MM.1S (cell line): ENCODE measurements around the gene ZNF415.

Experiments used
- EZH2 ChIP-seq: fragments of 300-600 bp; sonication (generic); optimal IDR thresholded peaks from 2 replicates; pipeline ENCODE3; 2017; ENCODE audit warnings: low read depth, mild to moderate bottlenecking, antibody characterized with exemption, low read length, mixed read lengths
- EZH2phosphoT487 ChIP-seq: fragments of 300-600 bp; sonication (generic); IDR thresholded peaks from 2 replicates; pipeline ENCODE4 v1.6.1; 2018; ENCODE audit warnings: antibody characterized with exemption, low read length
- TF ChIP-seq, protein P1 (sequence below): fragments of 300-600 bp; sonication (generic); IDR thresholded peaks from 2 replicates; pipeline ENCODE4 v1.5.1; 2016; ENCODE audit warnings: antibody characterized with exemption, low read length, mixed read lengths

DNA sequence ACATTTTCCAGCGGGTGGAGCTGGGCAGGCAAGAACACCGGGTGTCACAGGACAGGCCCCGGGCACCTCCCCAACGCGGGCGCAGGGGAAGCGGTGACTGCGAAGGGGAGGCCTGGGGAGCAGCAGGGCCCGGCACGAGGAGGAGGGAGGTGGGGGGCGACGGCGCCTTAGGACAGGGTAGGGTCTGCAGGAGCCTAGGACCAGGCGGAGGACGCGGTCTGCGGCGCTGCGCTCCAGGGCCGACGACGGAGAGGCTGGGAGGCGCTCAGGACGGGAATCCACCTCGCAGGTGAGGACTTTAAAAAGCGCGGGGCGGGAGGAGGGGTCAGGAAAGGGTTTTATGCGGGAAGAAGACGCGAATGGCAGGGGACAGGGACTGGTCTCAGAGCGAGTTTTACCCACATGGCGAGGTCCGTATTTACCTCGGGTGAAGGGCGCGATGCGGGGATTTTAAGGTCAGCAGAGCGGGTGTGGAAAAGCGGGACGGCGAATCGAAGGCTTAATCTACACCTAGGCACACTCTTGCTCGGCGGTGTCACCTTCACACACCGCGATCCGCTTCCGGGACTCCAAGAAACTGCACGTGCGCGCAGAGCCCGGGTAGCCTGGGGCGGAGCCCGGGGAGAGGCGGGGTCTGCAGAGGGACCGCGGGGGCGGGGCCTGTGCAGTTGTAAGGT lies 74.7 kb downstream of the ZNF415 start:
- TF ChIP-seq, protein P1, sequence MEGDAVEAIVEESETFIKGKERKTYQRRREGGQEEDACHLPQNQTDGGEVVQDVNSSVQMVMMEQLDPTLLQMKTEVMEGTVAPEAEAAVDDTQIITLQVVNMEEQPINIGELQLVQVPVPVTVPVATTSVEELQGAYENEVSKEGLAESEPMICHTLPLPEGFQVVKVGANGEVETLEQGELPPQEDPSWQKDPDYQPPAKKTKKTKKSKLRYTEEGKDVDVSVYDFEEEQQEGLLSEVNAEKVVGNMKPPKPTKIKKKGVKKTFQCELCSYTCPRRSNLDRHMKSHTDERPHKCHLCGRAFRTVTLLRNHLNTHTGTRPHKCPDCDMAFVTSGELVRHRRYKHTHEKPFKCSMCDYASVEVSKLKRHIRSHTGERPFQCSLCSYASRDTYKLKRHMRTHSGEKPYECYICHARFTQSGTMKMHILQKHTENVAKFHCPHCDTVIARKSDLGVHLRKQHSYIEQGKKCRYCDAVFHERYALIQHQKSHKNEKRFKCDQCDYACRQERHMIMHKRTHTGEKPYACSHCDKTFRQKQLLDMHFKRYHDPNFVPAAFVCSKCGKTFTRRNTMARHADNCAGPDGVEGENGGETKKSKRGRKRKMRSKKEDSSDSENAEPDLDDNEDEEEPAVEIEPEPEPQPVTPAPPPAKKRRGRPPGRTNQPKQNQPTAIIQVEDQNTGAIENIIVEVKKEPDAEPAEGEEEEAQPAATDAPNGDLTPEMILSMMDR, result no peak
- TF ChIP-seq EZH2phosphoT487 (no peak), EZH2 (no peak)
